NCI-H446 treated with DMSO at 0.1 percent for 48 hours (cell line): ENCODE data around the gene ATG4A.

Experiments used
- DNase-seq: peaks from one replicate; lab custom pipeline; 2025; lab: John Stamatoyannopoulos, UW

The ATG4A gene

GRCh38 chrX:108169768-108170167 lies 78.2 kb downstream of the ATG4A start:
- no peak for DNase-seq

GRCh38 chrX:108171671-108172070 lies 80.1 kb downstream of the ATG4A start:
- DNase-seq = no peak

- no peak for DNase-seq
Measured at GRCh38 chrX:108173874-108174273, 82.3 kb downstream of the ATG4A start.

GRCh38 chrX:108177351-108178142 lies 86.0 kb downstream of the ATG4A start:
- no peak for DNase-seq

GRCh38 chrX:108178143-108178498 lies 86.5 kb downstream of the ATG4A start:
- no peak for DNase-seq

- DNase-seq = no peak
Measured at GRCh38 chrX:108186811-108187210, 95.2 kb downstream of the ATG4A start.

GRCh38 chrX:108198420-108198819 lies 106.8 kb downstream of the ATG4A start:
- DNase-seq = no peak

GRCh38 chrX:108199041-108199440 lies 107.5 kb downstream of the ATG4A start:
- DNase-seq = no peak

- DNase-seq = peak; percentile 10
Measured at GRCh38 chrX:108199691-108200090, 108.1 kb downstream of the ATG4A start.

- no peak for DNase-seq
Measured at GRCh38 chrX:108203540-108203939, 112.0 kb downstream of the ATG4A start.
